ENCODE results near the gene METTL22. TPM values are rescaled to one million over a fixed set of nuclear protein-coding genes. Genes with fewer than 3 reads are reported as not detected.

The METTL22 gene
- total RNA-seq, 2 experiments from 2014 or later = 26.2 to 27.2 TPM

- CTCF ChIA-PET = no interaction called here
- POLR2A ChIA-PET = no interaction called here
These were observed 31.4 kb upstream of the METTL22 start, which contains the start of gene TMEM114 for GRCh38 chr16:8589900-8590688. TSS of gene TMEM114 (minus strand) at chr16:8590511. CDS start at chr16:8589838, 673 bp downstream.

- ChIA-PET POLR2A (no interaction called here), CTCF (no interaction called here)
These were observed 30.7 kb upstream of the METTL22 start for GRCh38 chr16:8590811-8591210.

GRCh38 chr16:8591451-8591850 is 30.0 kb upstream of the METTL22 start:
- ChIA-PET CTCF (no interaction called here), POLR2A (no interaction called here)

GRCh38 chr16:8594149-8594666 is 27.3 kb upstream of the METTL22 start:
- CTCF ChIA-PET = no interaction called here
- POLR2A ChIA-PET = no interaction called here

- ChIA-PET POLR2A (no interaction called here), CTCF (interaction anchor here (1.2 kb wide), 1 partner anchor 57 kb away, joined by 4 read pairs; no protein-coding TSS in a partner anchor)
These were observed 25.7 kb upstream of the METTL22 start for GRCh38 chr16:8595783-8596182.

GRCh38 chr16:8596581-8596980 is 24.9 kb upstream of the METTL22 start:
- ChIA-PET CTCF (no interaction called here), POLR2A (no interaction called here)

GRCh38 chr16:8600144-8600775 is 21.2 kb upstream of the METTL22 start:
- POLR2A ChIA-PET = no interaction called here
- CTCF ChIA-PET = no interaction called here

GRCh38 chr16:8605554-8605953 is 15.9 kb upstream of the METTL22 start:
- CTCF ChIA-PET = no interaction called here
- POLR2A ChIA-PET = no interaction called here

GRCh38 chr16:8607214-8607613 is 14.3 kb upstream of the METTL22 start:
- POLR2A ChIA-PET = no interaction called here
- CTCF ChIA-PET = no interaction called here

- CTCF ChIA-PET = no interaction called here
These were observed 10.4 kb upstream of the METTL22 start for GRCh38 chr16:8611122-8611521.

GRCh38 chr16:8611886-8612600 is 9.5 kb upstream of the METTL22 start:
- POLR2A ChIA-PET = no interaction called here
- CTCF ChIA-PET = no interaction called here

More at GRCh38 chr16:8611122-8611521, 10.4 kb upstream of the METTL22 start:
- POLR2A ChIA-PET = no interaction called here

- CTCF ChIA-PET = interaction anchor here (1.0 kb wide), 1 partner anchor 41 kb away, joined by 3 read pairs; no protein-coding TSS in a partner anchor
- POLR2A ChIA-PET = no interaction called here
These were observed 7.0 kb upstream of the METTL22 start for GRCh38 chr16:8614435-8615029.

- POLR2A ChIA-PET = no interaction called here
- CTCF ChIA-PET = no interaction called here
These were observed 1.7 kb upstream of the METTL22 start for GRCh38 chr16:8619671-8620370.

- POLR2A ChIA-PET = interaction anchor here (0.6 kb wide), 1 partner anchor 54 kb away, joined by 6 read pairs; no protein-coding TSS in a partner anchor
These were observed 963 bp upstream of the METTL22 start for GRCh38 chr16:8620535-8620934.

GRCh38 chr16:8621222-8621571 is 301 bp upstream of the METTL22 start:
- ChIA-PET POLR2A (interaction anchor here (0.6 kb wide), 2 partner anchors 55 to 513 kb away, joined by 3 read pairs; no protein-coding TSS in a partner anchor), CTCF (interaction anchor here (1.9 kb wide), 1 partner anchor 54 kb away, joined by 6 read pairs; no protein-coding TSS in a partner anchor)

More at GRCh38 chr16:8620535-8620934, 963 bp upstream of the METTL22 start:
- CTCF ChIA-PET = interaction anchor here (1.9 kb wide), 1 partner anchor 53 kb away, joined by 6 read pairs; no protein-coding TSS in a partner anchor

GRCh38 chr16:8622315-8622656 is 788 bp downstream of the METTL22 start:
- ChIA-PET POLR2A (interaction anchor here (0.8 to 1.2 kb wide), 2 partner anchors 23 to 247 kb away, joined by 3 read pairs; no protein-coding TSS in a partner anchor), CTCF (interaction anchor here (0.8 to 1.9 kb wide), 2 partner anchors 22 to 55 kb away, joined by 4 to 6 read pairs; no protein-coding TSS in a partner anchor)

- POLR2A ChIA-PET = no interaction called here
- CTCF ChIA-PET = interaction anchor here (1.6 to 2.6 kb wide), 2 partner anchors 13 to 20 kb away, joined by 3 to 7 read pairs; no protein-coding TSS in a partner anchor
These were observed 2.1 kb downstream of the METTL22 start for GRCh38 chr16:8623634-8624033.

- ChIA-PET CTCF (interaction anchor here (0.8 to 2.6 kb wide), 2 partner anchors 11 to 30 kb away, joined by 3 to 7 read pairs; no protein-coding TSS in a partner anchor), POLR2A (no interaction called here)
These were observed 4.1 kb downstream of the METTL22 start for GRCh38 chr16:8625491-8626087.

GRCh38 chr16:8626946-8627345 is 5.4 kb downstream of the METTL22 start:
- ChIA-PET POLR2A (interaction anchor here (0.6 kb wide), 1 partner anchor 194 kb away, joined by 7 read pairs; no protein-coding TSS in a partner anchor), CTCF (no interaction called here)
